NB4 (cell line): ENCODE results near the gene BMPR1A.

ENCODE experiments used
- DNase-seq: peaks from one replicate; pipeline ENCODE4 v3.0.0; 2010; ENCODE audit warnings: low read depth
- H3K4me3 ChIP-seq: one replicate; pipeline ENCODE4 v1.5.1; 2011; ENCODE audit warnings: mild to moderate bottlenecking, low read depth, low read length, moderate library complexity
- CTCF ChIP-seq: IDR thresholded peaks from one replicate; pipeline ENCODE4 v1.5.1; 2012; ENCODE audit warnings: low read depth, low read length
- MYC ChIP-seq: IDR thresholded peaks from 2 replicates; pipeline ENCODE4 v1.6.1; 2011; ENCODE audit warnings: low read depth, low read length
- POLR2A ChIP-seq: IDR thresholded peaks from 2 replicates; pipeline ENCODE4 v1.6.1; 2011; ENCODE audit warnings: mild to moderate bottlenecking; ENCODE audit not compliant: insufficient read length; ENCODE audit errors: extremely low read depth
- TF ChIP-seq, protein P1 (sequence below): IDR thresholded peaks from 2 replicates; pipeline ENCODE4 v1.6.1; 2011; ENCODE audit warnings: low read depth, low read length

Gene BMPR1A

DNA sequence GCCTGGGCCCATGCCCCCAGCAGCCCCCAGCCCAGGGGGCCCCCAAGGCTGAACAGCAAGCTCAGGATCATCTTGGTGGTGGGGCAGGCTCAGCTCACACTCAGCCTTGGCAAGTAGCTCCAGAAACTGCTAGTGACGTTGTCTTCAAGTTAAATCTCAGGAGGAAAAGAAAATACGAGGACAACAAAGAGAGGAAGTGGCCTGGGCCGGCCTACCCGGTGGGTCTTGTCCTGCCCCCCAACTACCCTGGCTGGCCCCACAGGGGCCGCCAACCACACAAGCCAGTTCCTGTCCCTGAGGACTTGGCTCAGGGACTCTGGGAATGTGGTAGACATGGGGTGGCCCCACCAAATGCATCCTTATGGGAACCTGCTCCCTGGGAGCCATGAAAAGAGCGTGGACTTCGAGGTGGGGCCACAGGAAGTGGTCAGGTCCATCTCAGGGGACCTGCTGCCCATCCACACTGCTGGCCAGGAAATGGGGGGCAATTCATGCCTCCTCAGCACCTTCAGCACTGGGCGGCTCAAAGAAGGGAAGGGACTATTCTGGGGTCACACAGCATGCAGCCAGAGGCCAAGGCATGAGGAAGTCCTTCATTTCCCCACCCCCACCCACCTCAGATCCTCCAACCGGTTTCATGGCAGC lies 201.2 kb downstream of the BMPR1A start, which contains the start of gene MMRN2:
Gene MMRN2, minus strand, starts transcription at position 145 of the 645 bp plus-strand sequence. Its CDS starts 74 bp downstream, at position 71.
- TF ChIP-seq MYC (0 out of 2 replicates have a peak, but pooled peaks have one; percentile 43), CTCF (no peak), POLR2A (no peak)
- TF ChIP-seq, protein P1, sequence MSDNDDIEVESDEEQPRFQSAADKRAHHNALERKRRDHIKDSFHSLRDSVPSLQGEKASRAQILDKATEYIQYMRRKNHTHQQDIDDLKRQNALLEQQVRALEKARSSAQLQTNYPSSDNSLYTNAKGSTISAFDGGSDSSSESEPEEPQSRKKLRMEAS = peak; percentile 25; the same call in 1 of the 2 replicates
- peak; percentile 79 for DNase-seq
- no peak within 1 kb of the TSS for H3K4me3 ChIP-seq

DNA sequence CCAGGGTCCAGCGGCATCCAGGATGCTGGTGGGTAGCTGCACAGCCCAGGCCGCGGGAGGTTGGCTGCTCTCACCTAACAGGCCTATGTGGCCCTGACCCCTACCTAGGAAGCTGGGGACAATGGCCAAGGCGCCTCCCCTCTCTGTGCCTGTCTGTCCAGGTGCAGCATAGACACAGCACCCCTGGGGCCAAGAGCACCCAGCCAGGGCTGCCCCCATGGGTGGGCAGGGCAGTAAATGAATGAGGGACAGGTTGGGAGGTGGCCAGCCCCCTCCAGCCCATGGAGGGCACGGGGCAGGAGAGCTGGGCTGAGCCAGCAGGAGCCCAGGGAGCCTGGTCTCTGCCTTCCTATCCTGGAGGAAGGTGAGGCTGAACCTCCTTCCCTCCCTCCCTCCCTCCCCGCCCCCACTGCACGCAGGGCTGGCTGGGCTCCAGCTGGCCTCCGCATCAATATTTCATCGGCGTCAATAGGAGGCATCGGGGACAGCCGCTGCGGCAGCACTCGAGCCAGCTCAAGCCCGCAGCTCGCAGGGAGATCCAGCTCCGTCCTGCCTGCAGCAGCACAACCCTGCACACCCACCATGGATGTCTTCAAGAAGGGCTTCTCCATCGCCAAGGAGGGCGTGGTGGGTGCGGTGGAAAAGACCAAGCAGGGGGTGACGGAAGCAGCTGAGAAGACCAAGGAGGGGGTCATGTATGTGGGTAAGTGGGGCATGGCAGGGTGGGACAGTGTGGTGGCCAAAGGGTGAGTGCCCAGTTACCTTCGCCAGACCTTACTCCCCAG lies 201.9 kb downstream of the BMPR1A start, which contains the start of gene SNCG:
Gene SNCG, plus strand, starts transcription at position 484 of the 785 bp plus-strand sequence. Its CDS starts 99 bp downstream, at position 583.
- DNase-seq = no peak
- TF ChIP-seq, protein P1 = no peak
- TF ChIP-seq MYC (no peak), POLR2A (no peak), CTCF (no peak)

DNA sequence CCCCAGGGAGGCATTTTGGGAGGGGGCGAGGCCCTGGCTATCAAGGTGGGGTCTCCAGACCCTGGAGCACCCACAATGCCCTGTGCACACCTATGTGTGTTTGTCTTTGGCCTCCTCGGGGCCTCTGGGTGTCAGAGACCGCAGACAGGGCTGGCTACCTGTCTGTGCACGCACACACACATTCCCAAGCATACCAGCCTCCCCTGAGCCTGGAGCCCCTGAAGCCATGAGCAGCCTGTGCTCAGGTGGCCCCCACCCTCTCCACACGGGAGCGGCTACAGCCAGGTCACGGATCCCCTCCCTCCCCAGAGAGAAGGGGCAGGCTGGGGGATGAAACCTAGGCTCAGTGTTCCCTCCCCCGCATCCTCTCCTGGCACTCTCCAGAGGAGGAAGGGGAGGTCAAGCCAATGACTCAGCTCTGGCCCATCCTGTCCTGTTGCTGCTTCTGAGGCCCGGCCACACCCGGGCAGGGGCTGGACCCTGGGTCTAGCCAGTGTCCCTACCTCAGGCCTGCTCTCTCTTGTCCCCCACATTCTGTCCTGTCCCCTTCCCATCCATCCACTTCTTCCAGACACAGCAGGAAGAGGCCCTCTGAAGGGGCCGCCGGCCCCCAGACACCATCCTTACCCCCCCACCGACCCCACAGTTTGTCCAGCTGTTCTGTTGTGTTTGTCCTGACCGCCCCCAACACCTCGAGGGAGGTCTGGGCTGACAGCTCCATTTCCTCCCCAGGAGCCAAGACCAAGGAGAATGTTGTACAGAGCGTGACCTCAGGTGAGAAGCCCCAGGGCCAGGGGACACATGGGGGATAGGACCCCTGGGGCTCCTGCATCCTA lies 202.7 kb downstream of the BMPR1A start:
- DNase-seq = peak; percentile 71
- TF ChIP-seq CTCF (no peak), POLR2A (no peak), MYC (no peak)
- TF ChIP-seq, protein P1 = no peak
- H3K4me3 ChIP-seq = no peak overlapping the region

More for the DNA sequence above, 201.9 kb downstream of the BMPR1A start, which contains the start of gene SNCG:
- H3K4me3 ChIP-seq = no peak within 1 kb of the TSS

GRCh38 chr10:86959737-86960002 lies 203.3 kb downstream of the BMPR1A start:
- TF ChIP-seq MYC (no peak), POLR2A (no peak), CTCF (no peak)
- TF ChIP-seq, protein P1 = no peak
- DNase-seq = no peak
- no peak overlapping the region for H3K4me3 ChIP-seq

DNA sequence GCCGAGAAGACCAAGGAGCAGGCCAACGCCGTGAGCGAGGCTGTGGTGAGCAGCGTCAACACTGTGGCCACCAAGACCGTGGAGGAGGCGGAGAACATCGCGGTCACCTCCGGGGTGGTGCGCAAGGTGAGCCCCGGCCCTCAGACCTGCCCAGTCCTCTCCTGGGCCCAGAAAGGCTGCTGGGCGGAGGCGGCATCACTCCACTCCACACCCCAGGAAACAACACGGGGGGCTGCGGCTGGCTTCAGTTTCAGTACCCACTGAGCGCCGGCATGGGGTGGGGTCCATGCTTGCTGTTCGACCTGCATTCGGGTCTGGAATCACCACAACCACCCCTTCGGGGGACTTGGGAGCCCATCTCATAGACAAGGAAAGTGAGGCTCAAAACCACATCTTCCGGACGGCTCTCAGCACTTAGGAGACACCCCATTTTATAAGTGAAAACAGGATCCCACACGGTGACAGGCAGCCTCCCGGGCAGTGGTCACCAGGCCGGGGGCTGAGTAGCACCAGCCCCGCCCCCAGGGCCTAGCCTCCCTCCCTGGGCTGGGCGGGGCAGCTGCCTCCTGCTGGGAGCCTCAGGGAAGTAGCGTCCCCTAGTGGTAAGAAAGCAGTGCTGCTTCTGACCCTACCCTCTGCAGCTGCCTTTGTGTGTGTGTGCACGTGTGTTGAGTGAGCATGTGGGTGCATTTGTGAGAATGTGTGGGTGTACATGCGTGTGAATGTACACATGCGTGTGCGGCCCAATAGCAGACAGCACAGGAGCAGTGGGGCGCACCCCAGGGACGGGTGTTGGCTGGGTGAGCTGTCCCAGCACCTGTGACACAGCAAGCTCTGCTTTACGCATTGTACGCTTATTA lies 203.8 kb downstream of the BMPR1A start:
- peak; percentile 91 for DNase-seq
- H3K4me3 ChIP-seq = no peak overlapping the region
- TF ChIP-seq CTCF = peak; percentile 99
- TF ChIP-seq, protein P1 = peak; percentile 96
- peak; percentile 93 for TF ChIP-seq MYC
- no peak for TF ChIP-seq POLR2A
